Measurements from ENCODE around the gene VAPB.
A peak's percentile ranks its signal among the peaks of the same experiment; 100 is the strongest.

Gene VAPB

GRCh38 chr20:58475466-58475865 is 86.4 kb downstream of the VAPB start:
- H3K9me3 Mint-ChIP-seq: peaks cover 36% of the 10 kb centered on the region
- H3K4me1 Mint-ChIP-seq: peaks cover 9% of the 10 kb centered on the region
- no peak overlapping the region for H3K4me3 Mint-ChIP-seq
- H3K36me3 Mint-ChIP-seq (ENCODE audit: low read depth): peaks cover 18% of the 10 kb centered on the region
- TF ChIP-seq CTCF (IDR thresholded peaks at IDR 0.05): no peak
- DNase-seq: no peak
- no peak overlapping the region for H3K27ac Mint-ChIP-seq
- peaks cover 15% of the 10 kb centered on the region for H3K27me3 Mint-ChIP-seq (ENCODE audit: low read depth, poor library complexity)

DNA sequence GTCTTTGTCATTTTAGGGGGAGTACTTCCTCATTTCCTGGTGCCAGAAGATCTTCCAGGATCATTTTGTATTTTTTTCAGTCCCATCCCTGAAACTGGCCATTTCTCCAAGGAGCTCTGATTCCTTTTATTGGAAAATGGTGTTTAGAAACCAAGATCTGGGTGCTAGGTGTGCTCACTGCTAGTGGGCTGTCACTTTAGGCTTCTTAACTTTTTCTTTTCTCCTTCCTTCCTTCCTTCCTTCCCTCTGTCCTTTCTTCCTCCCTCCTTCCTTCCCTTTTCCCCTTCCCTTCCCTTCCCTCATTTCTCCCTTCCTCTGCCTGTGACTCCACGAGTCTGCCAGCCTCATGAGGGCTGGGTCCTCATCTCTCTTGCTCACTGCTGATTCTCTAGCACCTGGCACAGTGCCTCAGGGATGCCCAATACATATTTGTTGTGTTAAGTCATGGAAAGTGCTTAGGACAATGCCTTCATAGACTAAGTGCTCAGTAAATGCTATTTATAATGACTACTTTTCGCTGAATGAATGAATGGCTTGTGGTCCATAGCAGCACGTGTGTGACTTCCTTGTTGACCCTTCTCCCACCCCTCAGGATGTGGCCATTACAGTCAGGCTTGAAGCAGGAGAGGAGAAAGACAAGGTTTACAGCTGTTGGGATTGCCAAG is 89.2 kb downstream of the VAPB start:
- Mint-ChIP-seq H3K27me3 (ENCODE audit: low read depth, poor library complexity) (peaks cover 15% of the 10 kb centered on the region), H3K9me3 (peaks cover 51% of the 10 kb centered on the region), H3K27ac (no peak overlapping the region), H3K4me1 (peaks cover 11% of the 10 kb centered on the region), H3K4me3 (no peak overlapping the region), H3K36me3 (ENCODE audit: low read depth) (peaks cover 18% of the 10 kb centered on the region)
- TF ChIP-seq CTCF (IDR thresholded peaks at IDR 0.05): no peak
- no peak for DNase-seq

- Mint-ChIP-seq H3K9me3 (peaks cover 63% of the 10 kb centered on the region), H3K36me3 (ENCODE audit: low read depth) (peaks cover 25% of the 10 kb centered on the region), H3K4me3 (no peak overlapping the region), H3K27me3 (ENCODE audit: low read depth, poor library complexity) (peaks cover 18% of the 10 kb centered on the region), H3K27ac (no peak overlapping the region), H3K4me1 (peaks cover 9% of the 10 kb centered on the region)
- no peak for TF ChIP-seq CTCF (IDR thresholded peaks at IDR 0.05)
- no peak for DNase-seq
Measured at GRCh38 chr20:58479726-58480440, 90.9 kb downstream of the VAPB start.

DNA sequence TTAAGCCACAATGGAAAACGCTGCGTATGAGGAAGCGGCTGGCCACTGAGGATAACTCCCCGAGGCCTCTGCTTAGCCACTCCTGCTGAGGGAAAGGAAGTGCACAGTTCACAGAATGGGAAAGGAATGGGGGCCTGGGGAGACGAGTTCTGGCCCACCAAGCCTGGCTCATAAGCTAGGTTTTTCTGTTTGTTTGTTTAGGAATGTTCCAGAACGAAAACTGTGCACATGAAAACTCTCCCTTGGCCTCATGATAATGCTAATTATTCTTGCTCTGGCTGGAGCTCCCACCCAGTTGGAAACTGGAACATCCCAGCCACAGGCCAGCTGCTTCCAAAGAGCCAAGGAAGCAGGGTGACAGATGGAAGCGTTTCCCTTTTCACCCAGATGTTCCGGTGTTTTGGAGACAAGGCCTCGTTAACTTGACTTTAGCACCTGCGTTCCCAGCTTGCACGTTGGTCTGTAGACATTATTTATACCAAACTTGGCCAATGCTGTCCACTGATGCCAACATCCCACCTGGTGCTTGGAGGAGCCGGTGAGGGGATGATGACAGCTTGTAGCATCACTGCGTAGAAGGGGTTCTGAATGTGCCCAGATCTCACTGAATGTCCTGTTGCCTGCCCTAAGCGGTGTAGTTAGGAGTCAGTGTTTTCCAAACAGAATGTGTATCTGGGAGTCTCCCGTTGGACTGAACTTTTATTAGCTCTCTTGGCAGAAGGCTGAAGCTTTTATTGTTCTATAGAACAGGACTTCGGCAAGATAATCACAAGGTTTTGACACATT is 91.7 kb downstream of the VAPB start:
- H3K36me3 Mint-ChIP-seq (ENCODE audit: low read depth): peaks cover 28% of the 10 kb centered on the region
- peaks cover 68% of the 10 kb centered on the region for H3K9me3 Mint-ChIP-seq
- H3K4me1 Mint-ChIP-seq: peaks cover 9% of the 10 kb centered on the region
- H3K27ac Mint-ChIP-seq: no peak overlapping the region
- DNase-seq: no peak
- no peak overlapping the region for H3K4me3 Mint-ChIP-seq
- no peak for TF ChIP-seq CTCF (IDR thresholded peaks at IDR 0.05)
- H3K27me3 Mint-ChIP-seq (ENCODE audit: low read depth, poor library complexity): peaks cover 14% of the 10 kb centered on the region

DNA sequence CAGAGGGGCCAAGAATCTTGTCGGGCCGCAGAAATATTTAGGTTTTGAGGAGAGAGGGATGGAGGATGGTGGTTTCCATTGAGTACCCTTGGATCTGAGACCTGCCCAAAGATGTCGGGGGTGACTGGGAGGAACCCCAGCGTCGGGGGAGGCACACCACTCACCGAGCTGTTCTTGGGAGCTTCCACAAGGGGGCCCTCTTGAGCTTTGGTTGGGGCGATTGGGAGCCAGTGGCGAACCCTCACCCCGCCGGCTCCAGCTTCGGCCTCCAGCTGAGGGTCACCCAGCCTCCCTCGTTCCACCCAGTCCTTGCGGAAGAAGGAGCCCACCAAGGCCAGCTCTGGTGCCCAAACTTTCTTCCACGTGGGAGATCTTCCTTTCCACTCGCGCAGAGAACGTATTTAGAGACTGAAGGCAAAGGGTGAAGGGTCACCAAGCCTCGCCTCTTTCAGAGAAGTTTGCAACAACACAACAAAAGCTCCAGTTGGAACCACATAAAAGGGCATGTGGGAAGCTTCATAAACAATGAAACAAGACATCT is 92.5 kb downstream of the VAPB start:
- Mint-ChIP-seq H3K27ac (no peak overlapping the region), H3K27me3 (ENCODE audit: low read depth, poor library complexity) (peaks cover 20% of the 10 kb centered on the region), H3K4me3 (no peak overlapping the region), H3K4me1 (peaks cover 9% of the 10 kb centered on the region), H3K36me3 (ENCODE audit: low read depth) (peaks cover 36% of the 10 kb centered on the region), H3K9me3 (peaks cover 73% of the 10 kb centered on the region)
- TF ChIP-seq CTCF (IDR thresholded peaks at IDR 0.05): peak; percentile 61
- DNase-seq: peak; percentile 75
